ENCODE results near the gene DUOXA2.

DNA sequence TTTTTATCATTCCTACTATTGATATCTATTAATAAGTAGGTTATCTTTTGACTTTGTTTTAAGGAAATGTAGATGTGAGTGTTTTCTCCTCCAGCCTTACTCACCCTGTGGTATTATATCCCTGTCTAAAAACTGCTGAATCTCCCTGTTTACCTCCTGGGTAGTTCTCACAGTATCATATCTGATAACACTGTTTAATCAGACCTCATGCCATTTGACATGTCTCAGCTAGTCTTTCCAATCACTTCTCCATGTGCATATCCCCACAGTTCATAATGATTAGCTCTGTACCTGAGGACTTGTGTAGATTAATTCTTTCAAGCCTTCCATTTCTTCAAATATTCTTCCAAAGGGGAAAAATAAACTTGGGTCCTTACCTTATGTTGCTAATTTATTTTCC, 30.9 kb upstream of the DUOXA2 start:
- TF ChIP-seq SIN3A (IDR thresholded peaks at IDR 0.05; ENCODE audit: borderline replicate concordance, insufficient read depth, low read length) (no peak), TAF1 (IDR thresholded peaks at IDR 0.05; ENCODE audit: borderline replicate concordance, insufficient read depth, low read length) (no peak), POLR2AphosphoS5 (IDR thresholded peaks at IDR 0.05; ENCODE audit: low read depth, low read length) (no peak), FOXP2 (optimal IDR thresholded peaks at IDR 0.05; ENCODE audit: borderline replicate concordance, extremely low read depth, extremely low read length, insufficient read depth) (no peak)
- TF ChIP-seq, protein P1, sequence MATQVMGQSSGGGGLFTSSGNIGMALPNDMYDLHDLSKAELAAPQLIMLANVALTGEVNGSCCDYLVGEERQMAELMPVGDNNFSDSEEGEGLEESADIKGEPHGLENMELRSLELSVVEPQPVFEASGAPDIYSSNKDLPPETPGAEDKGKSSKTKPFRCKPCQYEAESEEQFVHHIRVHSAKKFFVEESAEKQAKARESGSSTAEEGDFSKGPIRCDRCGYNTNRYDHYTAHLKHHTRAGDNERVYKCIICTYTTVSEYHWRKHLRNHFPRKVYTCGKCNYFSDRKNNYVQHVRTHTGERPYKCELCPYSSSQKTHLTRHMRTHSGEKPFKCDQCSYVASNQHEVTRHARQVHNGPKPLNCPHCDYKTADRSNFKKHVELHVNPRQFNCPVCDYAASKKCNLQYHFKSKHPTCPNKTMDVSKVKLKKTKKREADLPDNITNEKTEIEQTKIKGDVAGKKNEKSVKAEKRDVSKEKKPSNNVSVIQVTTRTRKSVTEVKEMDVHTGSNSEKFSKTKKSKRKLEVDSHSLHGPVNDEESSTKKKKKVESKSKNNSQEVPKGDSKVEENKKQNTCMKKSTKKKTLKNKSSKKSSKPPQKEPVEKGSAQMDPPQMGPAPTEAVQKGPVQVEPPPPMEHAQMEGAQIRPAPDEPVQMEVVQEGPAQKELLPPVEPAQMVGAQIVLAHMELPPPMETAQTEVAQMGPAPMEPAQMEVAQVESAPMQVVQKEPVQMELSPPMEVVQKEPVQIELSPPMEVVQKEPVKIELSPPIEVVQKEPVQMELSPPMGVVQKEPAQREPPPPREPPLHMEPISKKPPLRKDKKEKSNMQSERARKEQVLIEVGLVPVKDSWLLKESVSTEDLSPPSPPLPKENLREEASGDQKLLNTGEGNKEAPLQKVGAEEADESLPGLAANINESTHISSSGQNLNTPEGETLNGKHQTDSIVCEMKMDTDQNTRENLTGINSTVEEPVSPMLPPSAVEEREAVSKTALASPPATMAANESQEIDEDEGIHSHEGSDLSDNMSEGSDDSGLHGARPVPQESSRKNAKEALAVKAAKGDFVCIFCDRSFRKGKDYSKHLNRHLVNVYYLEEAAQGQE (IDR thresholded peaks at IDR 0.05; ENCODE audit: insufficient read depth in 1 of 2, low read depth in 2 of 2, low read length in 2 of 2): no peak

Measured in PFSK-1 (cell line).